Measurements from ENCODE around the gene MTERF4.

The MTERF4 gene

DNA sequence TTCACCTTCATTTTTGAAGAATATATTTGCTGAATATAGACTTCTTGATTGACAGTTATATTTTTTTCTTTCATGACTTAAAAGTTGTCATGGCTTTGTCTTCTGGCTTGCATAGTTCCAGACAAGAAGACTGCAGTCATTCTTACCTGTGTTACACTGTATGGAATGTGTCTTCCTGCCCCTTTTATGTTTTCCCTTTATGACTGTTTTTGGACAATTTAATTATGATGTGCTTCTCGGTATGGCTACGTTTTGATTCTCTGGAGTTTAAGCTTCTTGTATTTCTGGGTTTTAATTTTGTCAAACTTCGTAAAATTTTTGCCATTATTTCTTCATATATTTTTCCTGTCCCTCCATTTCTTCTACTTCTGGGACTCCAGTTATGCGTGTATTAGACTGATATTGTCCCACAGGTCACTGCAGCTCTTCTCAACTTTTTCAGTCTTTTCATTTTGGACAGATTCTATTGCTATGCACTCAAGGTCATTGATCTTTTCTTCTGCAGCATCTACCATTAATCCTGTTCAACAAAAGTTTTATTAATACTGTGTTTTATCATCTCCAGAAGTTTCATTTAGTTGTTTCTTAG lies 17.1 kb downstream of the MTERF4 start:
- TF ChIP-seq EZH2phosphoT487 (IDR thresholded peaks at IDR 0.05; ENCODE audit: borderline replicate concordance), result no peak
- TF ChIP-seq, protein P1, sequence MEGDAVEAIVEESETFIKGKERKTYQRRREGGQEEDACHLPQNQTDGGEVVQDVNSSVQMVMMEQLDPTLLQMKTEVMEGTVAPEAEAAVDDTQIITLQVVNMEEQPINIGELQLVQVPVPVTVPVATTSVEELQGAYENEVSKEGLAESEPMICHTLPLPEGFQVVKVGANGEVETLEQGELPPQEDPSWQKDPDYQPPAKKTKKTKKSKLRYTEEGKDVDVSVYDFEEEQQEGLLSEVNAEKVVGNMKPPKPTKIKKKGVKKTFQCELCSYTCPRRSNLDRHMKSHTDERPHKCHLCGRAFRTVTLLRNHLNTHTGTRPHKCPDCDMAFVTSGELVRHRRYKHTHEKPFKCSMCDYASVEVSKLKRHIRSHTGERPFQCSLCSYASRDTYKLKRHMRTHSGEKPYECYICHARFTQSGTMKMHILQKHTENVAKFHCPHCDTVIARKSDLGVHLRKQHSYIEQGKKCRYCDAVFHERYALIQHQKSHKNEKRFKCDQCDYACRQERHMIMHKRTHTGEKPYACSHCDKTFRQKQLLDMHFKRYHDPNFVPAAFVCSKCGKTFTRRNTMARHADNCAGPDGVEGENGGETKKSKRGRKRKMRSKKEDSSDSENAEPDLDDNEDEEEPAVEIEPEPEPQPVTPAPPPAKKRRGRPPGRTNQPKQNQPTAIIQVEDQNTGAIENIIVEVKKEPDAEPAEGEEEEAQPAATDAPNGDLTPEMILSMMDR (conservative IDR thresholded peaks at IDR 0.05; ENCODE audit: low read length), result no peak
- no peak overlapping the region for H2AFZ ChIP-seq (ENCODE audit: low read length)
- no peaks in the 10 kb centered on the region for H3F3A ChIP-seq (ENCODE audit: low read depth)
- no peaks in the 10 kb centered on the region for H3K9me3 ChIP-seq (ENCODE audit: insufficient read depth, low read depth, low read length)
- H3K4me1 ChIP-seq (ENCODE audit: insufficient read depth, low read length, poor library complexity, severe bottlenecking), result no peaks in the 10 kb centered on the region
- no peak overlapping the region for H3K4me3 ChIP-seq (ENCODE audit: low read length, poor library complexity, severe bottlenecking)
- H3K9ac ChIP-seq (ENCODE audit: low read depth, low read length, poor library complexity, severe bottlenecking), result no peak overlapping the region
- no peaks in the 10 kb centered on the region for H3K9me2 ChIP-seq (replicated peaks; ENCODE audit: low read depth, low read length)
- no peaks in the 10 kb centered on the region for H4K20me1 ChIP-seq (ENCODE audit: insufficient read depth, low read length, poor library complexity, severe bottlenecking)
- peaks cover 33% of the 10 kb centered on the region; the same call in 1 of the 2 replicates for H3K36me3 ChIP-seq (ENCODE audit: insufficient read depth, low read length)
- H3K79me2 ChIP-seq (ENCODE audit: insufficient read depth, low read length), result no peaks in the 10 kb centered on the region
- H3K4me2 ChIP-seq (ENCODE audit: low read depth, low read length, poor library complexity, severe bottlenecking), result no peak overlapping the region
- no peaks in the 10 kb centered on the region for H3K27me3 ChIP-seq (ENCODE audit: insufficient read depth, low read length, poor library complexity, severe bottlenecking)

DNA sequence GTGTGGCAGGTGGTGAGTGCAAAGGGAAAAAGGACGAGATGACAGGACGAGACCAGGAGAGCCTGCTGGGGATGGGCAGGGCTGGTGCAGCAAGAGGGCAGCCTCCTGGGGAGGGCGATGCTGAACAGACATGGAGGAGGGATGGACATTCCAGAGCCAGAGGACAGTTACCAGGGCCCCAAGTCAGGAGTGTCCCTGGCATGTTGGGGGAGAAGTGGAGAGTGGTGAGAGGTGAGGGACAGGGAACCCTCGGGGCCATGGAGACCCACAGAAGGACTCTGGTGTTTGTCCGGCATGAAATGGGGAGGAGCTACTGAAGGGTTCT lies 19.0 kb downstream of the MTERF4 start:
- Histone ChIP-seq H4K20me1 (ENCODE audit: insufficient read depth, low read length, poor library complexity, severe bottlenecking) (no peaks in the 10 kb centered on the region), H2AFZ (ENCODE audit: low read length) (no peak overlapping the region), H3K9me3 (ENCODE audit: insufficient read depth, low read depth, low read length) (no peaks in the 10 kb centered on the region), H3K27me3 (ENCODE audit: insufficient read depth, low read length, poor library complexity, severe bottlenecking) (no peaks in the 10 kb centered on the region), H3K9ac (ENCODE audit: low read depth, low read length, poor library complexity, severe bottlenecking) (no peak overlapping the region), H3K9me2 (replicated peaks; ENCODE audit: low read depth, low read length) (no peaks in the 10 kb centered on the region), H3K4me3 (ENCODE audit: low read length, poor library complexity, severe bottlenecking) (no peak overlapping the region), H3F3A (ENCODE audit: low read depth) (no peaks in the 10 kb centered on the region), H3K79me2 (ENCODE audit: insufficient read depth, low read length) (no peaks in the 10 kb centered on the region), H3K4me2 (ENCODE audit: low read depth, low read length, poor library complexity, severe bottlenecking) (no peak overlapping the region), H3K4me1 (ENCODE audit: insufficient read depth, low read length, poor library complexity, severe bottlenecking) (no peaks in the 10 kb centered on the region), H3K36me3 (ENCODE audit: insufficient read depth, low read length) (peaks cover 17% of the 10 kb centered on the region; the same call in 1 of the 2 replicates)
- TF ChIP-seq, protein P1 (conservative IDR thresholded peaks at IDR 0.05; ENCODE audit: low read length), result no peak
- no peak for TF ChIP-seq EZH2phosphoT487 (IDR thresholded peaks at IDR 0.05; ENCODE audit: borderline replicate concordance)

DNA sequence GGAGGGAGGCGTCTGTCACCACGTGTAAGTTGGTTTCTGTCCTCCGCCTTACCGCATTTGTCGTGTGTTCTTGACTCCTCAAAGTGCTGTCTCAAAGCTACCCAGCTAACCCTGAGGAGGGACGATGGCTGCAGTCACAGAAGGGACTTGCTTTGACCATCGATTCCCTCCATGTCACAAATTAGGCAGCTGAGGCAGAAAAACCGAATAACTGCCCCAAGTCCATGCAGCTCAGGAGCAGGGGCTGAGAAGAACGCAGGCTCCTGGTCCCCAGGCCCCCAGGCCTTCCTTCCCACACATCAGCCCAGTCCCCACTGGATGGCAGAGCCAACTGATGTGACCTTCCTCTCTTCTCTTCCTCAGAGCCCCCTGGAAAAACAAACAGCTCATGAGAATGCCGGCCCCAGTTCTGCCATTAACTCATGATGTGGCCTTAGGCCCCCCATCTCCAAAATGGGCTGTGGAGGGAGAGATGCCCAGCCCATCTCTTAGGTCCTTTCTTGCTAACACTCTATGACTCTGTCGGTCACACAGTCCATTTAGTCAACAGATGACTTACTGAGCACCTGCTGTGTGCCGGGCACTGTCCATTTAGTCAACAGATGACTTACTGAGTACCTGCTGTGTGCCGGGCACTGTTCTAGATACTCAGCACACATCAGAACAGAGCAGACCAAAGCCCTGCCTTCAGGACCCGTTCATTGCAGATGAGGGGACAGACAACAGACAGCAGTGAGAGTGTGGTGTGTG lies 19.6 kb downstream of the MTERF4 start:
- Histone ChIP-seq H3K4me1 (ENCODE audit: insufficient read depth, low read length, poor library complexity, severe bottlenecking) (no peaks in the 10 kb centered on the region), H3K9me2 (replicated peaks; ENCODE audit: low read depth, low read length) (no peaks in the 10 kb centered on the region), H3K9me3 (ENCODE audit: insufficient read depth, low read depth, low read length) (no peaks in the 10 kb centered on the region), H3K27me3 (ENCODE audit: insufficient read depth, low read length, poor library complexity, severe bottlenecking) (no peaks in the 10 kb centered on the region), H4K20me1 (ENCODE audit: insufficient read depth, low read length, poor library complexity, severe bottlenecking) (no peaks in the 10 kb centered on the region), H3F3A (ENCODE audit: low read depth) (no peaks in the 10 kb centered on the region), H3K36me3 (ENCODE audit: insufficient read depth, low read length) (peaks cover 11% of the 10 kb centered on the region; the same call in 1 of the 2 replicates), H2AFZ (ENCODE audit: low read length) (no peak overlapping the region), H3K9ac (ENCODE audit: low read depth, low read length, poor library complexity, severe bottlenecking) (no peak overlapping the region), H3K79me2 (ENCODE audit: insufficient read depth, low read length) (no peaks in the 10 kb centered on the region), H3K4me2 (ENCODE audit: low read depth, low read length, poor library complexity, severe bottlenecking) (no peak overlapping the region), H3K4me3 (ENCODE audit: low read length, poor library complexity, severe bottlenecking) (no peak overlapping the region)
- TF ChIP-seq, protein P1 (conservative IDR thresholded peaks at IDR 0.05; ENCODE audit: low read length), result no peak
- TF ChIP-seq EZH2phosphoT487 (IDR thresholded peaks at IDR 0.05; ENCODE audit: borderline replicate concordance), result no peak
